HepG2 (cell line): Measurements from ENCODE around the gene TMEM127.
"Not testable (repeated sequence)": the region's sequence is repeated elsewhere in the genome, so short reads cannot be mapped to it uniquely, and the experiment has no call there.

Source experiments
- ATF2 ChIP-seq: sonication (generic); formaldehyde crosslinking; IDR thresholded peaks from 2 replicates; pipeline ENCODE4 v1.4.0; 2020; ENCODE audit warnings: missing genetic modification reagents
- MAX ChIP-seq: IDR thresholded peaks from 2 replicates; pipeline ENCODE4 v1.6.1; 2012; ENCODE audit warnings: inconsistent platforms
- RNF2 ChIP-seq: fragments of 450-650 bp; conservative IDR thresholded peaks from 2 replicates; pipeline ENCODE4 v1.6.1; 2016; ENCODE audit warnings: low read depth

DNA sequence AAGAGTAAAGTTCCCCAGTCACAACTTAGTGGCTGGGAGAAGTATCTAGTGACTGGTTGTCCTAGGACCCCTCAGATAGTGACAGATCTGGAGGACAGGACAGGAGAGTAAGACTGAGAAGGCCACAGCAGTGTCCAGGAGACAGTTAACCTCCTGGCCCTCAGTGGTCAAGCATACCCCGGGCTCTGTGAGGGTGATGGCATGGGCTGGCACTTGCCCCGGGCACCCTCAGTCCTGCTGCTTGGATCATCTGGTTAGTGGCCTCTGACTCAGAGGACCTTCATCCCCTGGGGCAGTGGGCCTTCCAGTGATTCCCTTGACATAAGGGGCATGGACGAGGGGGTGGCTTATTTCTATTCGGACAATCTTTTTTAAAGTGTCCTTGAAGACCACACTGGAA, 45.8 kb downstream of the TMEM127 start:
- not testable (repeated sequence) for TF ChIP-seq MAX, ATF2, RNF2
